ENCODE measurements around the gene ARID3B.

DNA sequence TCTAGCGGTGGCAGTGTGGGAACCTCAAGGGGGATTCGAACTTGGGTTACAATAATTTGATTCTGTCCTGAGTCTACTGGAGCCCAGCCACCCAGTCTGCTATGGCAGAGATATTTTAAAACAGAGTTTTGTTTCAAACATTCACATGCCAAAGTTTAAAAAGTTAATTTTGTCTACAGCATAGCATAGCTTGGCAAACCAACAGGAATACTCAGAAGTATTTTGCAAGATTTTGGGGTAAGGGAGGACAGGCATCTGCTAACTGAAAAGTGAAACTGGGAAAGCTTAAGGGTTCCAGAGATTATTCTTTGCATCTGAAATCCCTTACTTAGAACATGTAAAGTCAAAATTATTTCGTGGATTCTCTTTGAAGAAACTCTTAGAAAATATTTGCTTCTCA, 6.6 kb downstream of the ARID3B start:
- TF ChIP-seq, protein P1, sequence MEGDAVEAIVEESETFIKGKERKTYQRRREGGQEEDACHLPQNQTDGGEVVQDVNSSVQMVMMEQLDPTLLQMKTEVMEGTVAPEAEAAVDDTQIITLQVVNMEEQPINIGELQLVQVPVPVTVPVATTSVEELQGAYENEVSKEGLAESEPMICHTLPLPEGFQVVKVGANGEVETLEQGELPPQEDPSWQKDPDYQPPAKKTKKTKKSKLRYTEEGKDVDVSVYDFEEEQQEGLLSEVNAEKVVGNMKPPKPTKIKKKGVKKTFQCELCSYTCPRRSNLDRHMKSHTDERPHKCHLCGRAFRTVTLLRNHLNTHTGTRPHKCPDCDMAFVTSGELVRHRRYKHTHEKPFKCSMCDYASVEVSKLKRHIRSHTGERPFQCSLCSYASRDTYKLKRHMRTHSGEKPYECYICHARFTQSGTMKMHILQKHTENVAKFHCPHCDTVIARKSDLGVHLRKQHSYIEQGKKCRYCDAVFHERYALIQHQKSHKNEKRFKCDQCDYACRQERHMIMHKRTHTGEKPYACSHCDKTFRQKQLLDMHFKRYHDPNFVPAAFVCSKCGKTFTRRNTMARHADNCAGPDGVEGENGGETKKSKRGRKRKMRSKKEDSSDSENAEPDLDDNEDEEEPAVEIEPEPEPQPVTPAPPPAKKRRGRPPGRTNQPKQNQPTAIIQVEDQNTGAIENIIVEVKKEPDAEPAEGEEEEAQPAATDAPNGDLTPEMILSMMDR (IDR thresholded peaks at IDR 0.05) = no peak
- TF ChIP-seq POLR2A (IDR thresholded peaks at IDR 0.05) = no peak
